ENCODE data around the gene KCNIP1.

Gene KCNIP1

DNA sequence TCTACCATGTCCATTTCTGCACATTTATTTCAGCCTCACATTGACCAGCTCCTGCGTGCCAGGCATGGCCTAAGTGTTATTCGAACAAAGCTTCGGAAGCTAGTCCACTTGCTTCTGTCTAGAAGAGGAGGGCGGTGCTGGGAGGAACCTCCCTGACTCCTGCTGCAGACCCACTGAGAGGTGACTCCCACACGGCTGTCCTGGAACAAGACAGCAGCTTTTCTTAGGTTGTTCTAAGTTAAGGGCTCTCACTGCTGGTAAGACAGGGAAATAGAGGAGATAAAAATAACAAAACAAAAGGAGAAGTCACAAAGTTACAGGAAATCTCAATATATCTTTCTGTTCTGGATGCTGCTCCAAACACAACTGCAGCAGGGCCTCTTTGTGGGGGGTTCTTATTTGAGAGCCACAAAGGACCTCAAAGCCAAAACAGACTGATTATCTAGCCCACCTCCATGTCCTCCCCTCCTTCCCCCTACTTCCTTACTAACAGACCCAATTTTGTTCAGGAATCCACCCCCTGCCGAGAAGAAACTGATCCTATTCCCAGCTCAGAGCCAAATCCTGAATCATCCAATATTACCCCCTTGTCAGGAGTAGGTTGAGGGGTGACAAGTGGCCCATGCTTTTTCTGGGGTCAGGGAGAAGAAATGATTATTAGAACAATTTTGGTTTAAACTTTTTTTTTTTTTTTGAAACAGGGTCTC lies 28.4 kb upstream of the KCNIP1 start:
- Mint-ChIP-seq H3K4me3 (no peak overlapping the region), H3K27ac (no peak overlapping the region), H3K27me3 (peaks cover 0 to 3% of the 10 kb centered on the region in 2 donors), H3K9me3 (peaks cover 0 to 3% of the 10 kb centered on the region in 2 donors), H3K4me1 (peaks cover 0 to 6% of the 10 kb centered on the region in 2 donors), H3K36me3 (no peaks in the 10 kb centered on the region)
- ATAC-seq (replicated peaks) = no peak
- no peak for DNase-seq

DNA sequence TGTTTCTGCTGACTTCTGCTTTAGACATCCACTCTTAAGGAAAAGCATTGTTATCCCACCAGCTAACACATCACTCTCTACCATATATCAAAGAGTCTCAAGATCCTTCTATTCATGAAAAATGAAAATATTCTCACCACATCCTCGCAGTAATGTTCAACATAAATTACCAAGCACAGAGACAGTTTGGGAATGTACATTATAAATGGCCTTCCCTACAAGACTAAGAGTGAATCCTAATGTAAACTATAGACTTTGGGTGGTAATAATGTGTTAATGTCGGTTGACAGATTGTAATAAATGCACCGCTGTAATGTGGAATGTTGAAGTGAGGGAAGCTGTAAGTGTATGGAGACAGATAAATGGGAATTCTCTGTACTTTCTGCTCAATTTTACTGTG lies 27.1 kb upstream of the KCNIP1 start:
- Mint-ChIP-seq H3K9me3 (peaks cover 0 to 3% of the 10 kb centered on the region in 2 donors), H3K27me3 (peaks cover 0 to 3% of the 10 kb centered on the region in 2 donors), H3K4me1 (peaks cover under 1 to 6% of the 10 kb centered on the region in 2 donors), H3K36me3 (no peaks in the 10 kb centered on the region), H3K27ac (no peak overlapping the region), H3K4me3 (no peak overlapping the region)
- ATAC-seq (replicated peaks) (no peak), DNase-seq (no peak)

DNA sequence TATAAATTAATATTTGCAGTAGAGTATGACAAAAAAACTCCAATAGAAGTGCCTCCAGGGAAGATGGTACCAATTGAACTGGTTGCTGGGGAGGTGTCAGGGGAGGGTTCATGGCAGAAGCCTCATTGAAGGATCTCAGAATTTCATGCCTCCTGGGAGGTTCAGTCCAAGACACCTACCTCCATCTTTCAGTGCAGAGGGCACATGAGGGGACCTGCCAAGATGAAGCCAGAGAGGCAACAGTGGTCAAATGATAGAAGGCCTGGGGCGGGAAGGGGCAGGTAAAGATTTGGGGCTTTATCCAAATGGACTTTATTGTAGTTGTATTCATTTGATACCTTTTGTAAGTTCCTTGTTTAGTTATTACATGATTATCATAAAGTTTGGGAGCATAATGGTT lies 25.9 kb upstream of the KCNIP1 start:
- no peak for DNase-seq

DNA sequence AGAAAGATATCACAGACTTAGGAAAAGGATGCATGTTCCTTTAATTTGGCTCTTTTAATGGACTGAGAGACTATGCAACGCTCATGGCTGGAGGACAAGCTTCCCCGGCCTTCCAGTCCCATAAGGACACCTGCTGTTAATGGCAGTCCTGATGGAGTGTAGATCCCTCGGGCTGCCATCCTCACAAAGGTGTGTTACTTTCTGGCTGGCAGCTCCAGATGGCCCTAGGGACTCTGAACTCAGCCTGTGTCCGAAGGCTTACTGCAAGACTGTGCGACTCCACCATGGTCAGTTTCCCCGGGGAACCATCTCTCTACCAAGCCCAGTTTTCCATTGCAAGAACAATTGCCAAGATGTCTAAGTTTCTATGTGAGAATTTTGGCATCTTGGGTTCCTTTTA lies 25.5 kb upstream of the KCNIP1 start:
- Mint-ChIP-seq H3K36me3 (no peaks in the 10 kb centered on the region), H3K27ac (no peak overlapping the region), H3K9me3 (peaks cover 0 to 3% of the 10 kb centered on the region in 2 donors), H3K27me3 (peaks cover 0 to 6% of the 10 kb centered on the region in 2 donors), H3K4me3 (no peak overlapping the region), H3K4me1 (peaks cover 4 to 6% of the 10 kb centered on the region in 2 donors)
- DNase-seq (no peak), ATAC-seq (replicated peaks) (no peak)

More for the DNA sequence above, 25.9 kb upstream of the KCNIP1 start:
- Mint-ChIP-seq H3K4me3 (no peak overlapping the region), H3K4me1 (peaks cover 4 to 6% of the 10 kb centered on the region in 2 donors), H3K36me3 (no peaks in the 10 kb centered on the region), H3K9me3 (peaks cover 0 to 3% of the 10 kb centered on the region in 2 donors), H3K27ac (no peak overlapping the region), H3K27me3 (peaks cover 0 to 3% of the 10 kb centered on the region in 2 donors)
- no peak for ATAC-seq (replicated peaks)

DNA sequence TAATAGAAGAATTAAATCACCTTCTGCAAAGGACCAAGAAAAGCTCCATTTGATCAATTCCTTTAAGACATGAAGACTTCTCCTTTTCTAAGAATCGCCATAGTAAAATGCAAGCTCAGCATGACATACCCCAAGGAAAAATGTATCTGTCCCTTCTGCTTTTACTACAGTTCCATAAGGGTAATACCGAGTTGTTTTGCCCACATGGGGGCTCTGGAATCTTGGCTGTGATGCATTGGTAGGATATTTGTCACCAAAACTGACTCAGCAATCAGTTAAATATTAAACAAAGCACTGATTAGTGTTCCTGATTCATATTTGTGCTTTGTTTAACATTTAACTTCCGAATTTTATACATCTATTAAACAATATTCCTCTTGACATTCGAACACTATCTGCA lies 24.3 kb upstream of the KCNIP1 start:
- Mint-ChIP-seq H3K4me1 (peaks cover 4 to 6% of the 10 kb centered on the region in 2 donors), H3K9me3 (peaks cover 0 to 1% of the 10 kb centered on the region in 2 donors), H3K27me3 (peaks cover 0 to 14% of the 10 kb centered on the region in 2 donors), H3K36me3 (no peaks in the 10 kb centered on the region), H3K4me3 (no peak overlapping the region), H3K27ac (no peak overlapping the region)
- ATAC-seq (replicated peaks) (no peak), DNase-seq (no peak)

DNA sequence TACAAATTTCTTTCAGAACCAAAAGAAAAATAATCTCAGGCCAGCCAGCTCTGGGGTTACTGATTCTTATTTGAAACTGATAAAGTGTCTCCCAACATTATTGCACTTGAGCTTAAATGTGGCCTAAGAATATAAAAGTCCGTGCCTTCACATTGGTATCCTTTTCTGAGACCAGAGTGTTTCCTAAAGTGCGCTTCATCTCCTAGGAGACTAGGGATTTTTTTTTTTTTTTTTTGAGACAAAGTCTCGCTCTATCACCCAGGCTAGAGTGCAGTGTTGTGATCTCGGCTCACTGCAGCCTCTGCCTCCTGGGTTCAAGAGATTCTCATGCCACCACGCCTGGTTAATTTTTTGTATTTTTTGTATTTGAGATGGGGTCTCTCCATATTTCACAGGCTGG lies 23.6 kb upstream of the KCNIP1 start:
- Mint-ChIP-seq H3K27me3 (peaks cover 0 to 17% of the 10 kb centered on the region in 2 donors), H3K4me1 (peaks cover 4% of the 10 kb centered on the region in 2 donors), H3K27ac (no peak overlapping the region), H3K9me3 (no peaks in the 10 kb centered on the region), H3K36me3 (no peaks in the 10 kb centered on the region), H3K4me3 (no peak overlapping the region)
- DNase-seq = no peak
- no peak for ATAC-seq (replicated peaks)

DNA sequence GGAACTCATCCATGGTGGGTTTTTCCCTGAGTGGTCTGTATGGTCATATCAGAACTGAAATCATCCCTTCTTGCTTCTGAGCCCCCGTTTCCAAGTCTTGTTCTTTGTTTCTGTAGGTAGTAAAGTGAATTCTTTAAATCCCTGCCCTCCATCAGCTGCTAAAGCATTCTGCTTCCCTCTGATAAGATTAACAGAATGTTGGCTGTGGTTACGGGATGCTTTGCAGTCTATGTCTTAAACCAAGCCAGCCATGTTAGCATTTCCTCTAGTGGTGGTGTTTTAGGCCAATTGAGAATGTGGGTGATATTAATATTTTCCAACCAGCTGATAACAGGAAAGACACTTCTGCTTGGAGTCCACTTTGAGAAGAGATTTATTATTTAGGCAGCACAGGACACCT lies 22.0 kb upstream of the KCNIP1 start:
- Mint-ChIP-seq H3K4me3 (no peak overlapping the region), H3K4me1 (peaks cover 0 to 4% of the 10 kb centered on the region in 2 donors), H3K9me3 (no peaks in the 10 kb centered on the region), H3K27ac (no peak overlapping the region), H3K36me3 (no peaks in the 10 kb centered on the region), H3K27me3 (peaks cover 0 to 21% of the 10 kb centered on the region in 2 donors)
- DNase-seq (no peak), ATAC-seq (replicated peaks) (peak; percentile 39 to 71)

DNA sequence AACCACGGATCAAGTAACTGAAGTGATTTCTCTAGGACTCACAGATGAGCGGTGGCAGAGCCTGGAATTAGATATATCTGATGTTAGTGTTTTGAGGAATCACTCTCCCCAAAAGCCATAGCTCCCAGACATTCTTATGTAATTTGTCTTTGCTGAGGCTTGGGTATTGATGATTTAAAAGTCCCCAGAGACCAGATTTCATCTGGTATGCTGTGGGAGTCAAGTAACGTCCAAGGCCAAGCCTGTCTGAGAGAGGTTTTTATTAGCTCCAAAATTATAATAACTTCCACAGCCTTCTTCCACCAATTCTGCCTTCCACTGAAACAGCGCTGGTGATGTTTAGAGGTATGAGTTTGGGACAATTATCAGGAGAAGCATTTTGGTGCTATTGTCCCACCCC lies 21.3 kb upstream of the KCNIP1 start:
- H3K27me3 Mint-ChIP-seq = peaks cover 0 to 21% of the 10 kb centered on the region in 2 donors
- H3K9me3 Mint-ChIP-seq = no peaks in the 10 kb centered on the region
- no peak overlapping the region for H3K4me3 Mint-ChIP-seq
- no peak for ATAC-seq (replicated peaks)
- peaks cover 0 to 4% of the 10 kb centered on the region in 2 donors for H3K4me1 Mint-ChIP-seq
- H3K27ac Mint-ChIP-seq = no peak overlapping the region
- H3K36me3 Mint-ChIP-seq = no peaks in the 10 kb centered on the region
- no peak for DNase-seq

DNA sequence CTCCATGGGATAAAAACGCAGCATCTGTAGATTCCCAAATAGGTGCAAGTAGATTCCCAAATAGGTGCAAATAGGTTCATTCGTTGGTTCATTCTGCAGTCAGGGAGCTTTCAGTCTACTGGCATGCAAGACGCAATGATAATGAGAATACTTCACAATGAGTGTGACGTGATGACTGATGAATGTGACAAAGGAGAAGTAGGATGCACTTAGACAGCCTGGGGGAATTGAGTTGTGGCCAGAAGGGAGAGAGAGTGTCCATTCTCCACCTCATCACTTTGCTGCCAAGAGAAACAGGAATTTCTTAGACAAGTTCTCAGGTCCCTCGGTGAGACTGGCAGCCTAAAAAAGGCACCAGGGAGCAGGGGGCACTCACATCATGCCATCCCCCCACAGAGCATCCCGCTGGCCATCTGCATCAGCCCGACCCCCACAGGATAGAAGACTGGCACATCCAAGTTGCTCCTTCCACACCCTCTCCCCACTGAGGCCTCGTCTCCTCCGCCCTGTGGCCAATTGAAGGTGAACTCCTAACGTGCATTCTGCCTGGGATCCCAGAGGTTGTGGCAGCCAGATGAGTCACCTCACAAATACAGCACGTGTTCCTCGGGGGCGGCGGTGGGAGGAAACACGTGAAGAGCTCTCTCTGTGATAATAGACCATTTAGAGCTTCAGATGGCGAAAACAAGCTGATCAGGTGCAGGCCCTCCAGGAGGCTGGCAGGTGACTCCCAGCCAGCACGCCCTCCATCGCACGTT lies 19.9 kb upstream of the KCNIP1 start:
- Mint-ChIP-seq H3K4me3 (no peak overlapping the region), H3K36me3 (no peaks in the 10 kb centered on the region), H3K27ac (no peak overlapping the region), H3K9me3 (no peaks in the 10 kb centered on the region), H3K27me3 (peaks cover 0 to 27% of the 10 kb centered on the region in 2 donors), H3K4me1 (peaks cover 0 to 4% of the 10 kb centered on the region in 2 donors)
- ATAC-seq (replicated peaks) (no peak), DNase-seq (no peak)

DNA sequence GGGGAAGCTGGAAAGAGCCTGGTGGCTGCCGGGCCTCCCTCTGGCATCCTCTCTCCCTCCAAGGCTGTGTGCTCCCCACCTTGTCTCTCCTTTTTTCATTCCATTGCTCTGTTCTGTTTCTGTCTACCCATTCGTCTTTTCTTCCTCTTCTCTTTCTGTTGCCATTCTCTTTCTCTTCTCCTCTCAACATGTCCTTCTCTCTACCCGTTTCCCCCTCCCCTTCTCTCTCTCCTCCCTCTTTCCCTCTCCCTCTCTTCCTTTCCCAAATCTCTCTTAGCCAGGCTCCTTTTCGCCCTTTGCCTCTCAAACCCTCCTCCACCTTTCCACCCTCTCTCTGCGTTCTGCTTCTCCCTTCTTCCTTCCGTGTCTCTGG lies 19.4 kb upstream of the KCNIP1 start:
- DNase-seq (no peak), ATAC-seq (replicated peaks) (no peak)
- Mint-ChIP-seq H3K9me3 (no peaks in the 10 kb centered on the region), H3K36me3 (no peaks in the 10 kb centered on the region), H3K4me1 (peaks cover 0 to 4% of the 10 kb centered on the region in 2 donors), H3K4me3 (no peak overlapping the region), H3K27ac (no peak overlapping the region), H3K27me3 (peaks cover 0 to 27% of the 10 kb centered on the region in 2 donors)

DNA sequence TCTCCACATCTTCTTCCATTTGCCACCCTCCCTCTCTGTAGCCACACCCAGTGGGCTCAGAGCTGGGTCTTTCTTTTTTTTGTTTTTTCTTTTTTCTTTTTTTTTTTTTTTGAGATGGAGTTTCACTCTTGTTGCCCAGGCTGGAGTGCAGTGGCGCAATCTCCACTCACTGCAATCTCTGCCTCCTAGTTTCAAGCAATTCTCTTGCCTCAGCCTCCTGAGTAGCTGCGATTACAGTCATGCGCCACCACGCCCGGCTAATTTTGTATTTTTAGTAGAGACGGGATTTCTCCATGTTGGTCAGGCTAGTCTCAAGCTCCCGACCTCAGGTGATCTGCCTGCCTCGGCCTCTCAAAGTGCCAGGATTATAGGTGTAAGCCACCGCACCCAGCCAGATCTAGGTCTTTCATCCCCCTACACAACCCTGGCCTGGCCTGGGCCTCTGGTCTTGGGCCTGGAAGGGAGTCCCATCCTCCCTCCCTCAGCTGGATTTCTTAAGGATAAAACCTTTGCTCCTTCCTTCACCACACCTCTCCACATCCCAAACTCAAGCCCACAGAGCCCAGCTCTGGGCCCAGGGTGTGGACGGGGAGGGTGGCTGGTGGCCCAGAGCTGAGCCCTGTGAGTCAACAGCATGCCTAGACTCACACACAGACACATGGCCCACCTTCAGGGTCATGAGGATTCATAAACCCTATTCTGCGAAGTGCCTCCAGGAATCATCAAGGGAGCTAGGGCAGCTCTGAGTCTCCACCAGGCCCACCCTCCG lies 18.8 kb upstream of the KCNIP1 start:
- H3K4me3 Mint-ChIP-seq = no peak overlapping the region
- H3K4me1 Mint-ChIP-seq = peaks cover 0 to 4% of the 10 kb centered on the region in 2 donors
- no peaks in the 10 kb centered on the region for H3K36me3 Mint-ChIP-seq
- no peak for DNase-seq
- no peaks in the 10 kb centered on the region for H3K9me3 Mint-ChIP-seq
- H3K27me3 Mint-ChIP-seq = peaks cover 0 to 27% of the 10 kb centered on the region in 2 donors
- H3K27ac Mint-ChIP-seq = no peak overlapping the region
- ATAC-seq (replicated peaks) = no peak

DNA sequence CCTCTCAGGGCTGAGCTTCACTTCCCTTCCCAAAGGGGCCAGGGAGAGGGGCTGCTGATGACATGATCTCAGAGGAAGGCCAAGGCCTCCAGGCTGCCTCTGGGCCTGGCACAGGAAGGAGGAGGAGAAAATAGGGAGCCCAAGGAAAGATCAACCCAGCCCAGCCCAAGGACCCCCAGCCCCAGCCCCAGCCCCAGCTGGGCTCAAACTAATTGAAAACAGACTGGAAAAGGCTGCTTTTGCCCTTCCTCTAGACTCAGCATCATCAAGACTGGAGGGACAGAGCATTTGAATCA lies 18.3 kb upstream of the KCNIP1 start:
- ATAC-seq (replicated peaks) (no peak), DNase-seq (no peak)
- Mint-ChIP-seq H3K27ac (no peak overlapping the region), H3K4me3 (no peak overlapping the region), H3K4me1 (peaks cover 0 to 4% of the 10 kb centered on the region in 2 donors), H3K9me3 (no peaks in the 10 kb centered on the region), H3K27me3 (peaks cover 0 to 27% of the 10 kb centered on the region in 2 donors), H3K36me3 (no peaks in the 10 kb centered on the region)

DNA sequence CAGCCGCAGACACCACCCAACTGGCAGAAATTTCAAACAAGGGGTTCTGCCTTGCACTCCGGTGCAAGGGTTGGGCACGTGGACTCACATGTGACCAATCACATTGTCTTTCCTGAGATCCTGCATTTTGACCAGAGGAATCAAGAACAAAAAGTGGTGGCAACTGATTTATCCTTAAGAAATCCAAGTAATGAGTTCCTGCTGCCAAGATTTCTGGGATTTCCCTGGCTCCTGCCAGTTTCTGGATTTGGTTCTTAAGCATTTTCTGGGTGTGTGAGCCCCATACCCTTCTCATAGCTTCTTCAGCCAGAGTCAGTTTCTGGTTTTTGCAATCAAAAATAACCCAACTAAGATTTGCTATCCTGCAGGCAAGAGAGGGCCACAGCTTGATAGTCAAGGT lies 17.4 kb upstream of the KCNIP1 start:
- H3K36me3 Mint-ChIP-seq = no peaks in the 10 kb centered on the region
- H3K4me1 Mint-ChIP-seq = peaks cover 0 to 4% of the 10 kb centered on the region in 2 donors
- ATAC-seq (replicated peaks) = no peak
- H3K27me3 Mint-ChIP-seq = peaks cover 0 to 27% of the 10 kb centered on the region in 2 donors
- DNase-seq = no peak
- no peak overlapping the region for H3K4me3 Mint-ChIP-seq
- no peaks in the 10 kb centered on the region for H3K9me3 Mint-ChIP-seq
- no peak overlapping the region for H3K27ac Mint-ChIP-seq

DNA sequence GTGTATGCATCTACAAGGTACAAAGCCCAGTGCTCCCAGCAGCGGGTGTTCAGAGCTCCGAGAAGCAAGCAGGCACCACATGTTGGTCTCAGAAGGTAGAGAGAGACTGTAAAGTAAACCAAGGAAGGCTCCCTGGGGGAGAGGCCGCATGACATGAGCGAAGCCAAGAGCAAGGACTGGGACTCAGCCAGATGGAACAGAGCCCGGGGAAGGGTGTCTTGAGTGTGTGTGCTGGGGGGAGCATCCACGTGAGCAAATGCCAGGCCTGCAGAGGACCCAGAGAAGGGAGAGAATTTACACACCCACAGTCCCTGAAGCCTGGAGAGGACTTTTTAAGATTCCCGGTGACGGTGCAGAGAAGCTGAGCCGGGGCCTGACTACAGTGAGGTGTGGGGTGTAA lies 15.2 kb upstream of the KCNIP1 start:
- Mint-ChIP-seq H3K36me3 (no peaks in the 10 kb centered on the region), H3K4me1 (no peaks in the 10 kb centered on the region), H3K27ac (no peak overlapping the region), H3K9me3 (no peaks in the 10 kb centered on the region), H3K27me3 (peaks cover 0 to 29% of the 10 kb centered on the region in 2 donors), H3K4me3 (no peak overlapping the region)
- ATAC-seq (replicated peaks) (no peak), DNase-seq (no peak)

Measured in stimulated activated naive B cell treated with anti-CD40 and anti-IgM and Interleukin-4, amounts not matched to agents 10 μg/mL and 1 μg/mL and 100 μg/mL, for 72 hours (primary cell).